ENCODE measurements around the gene ARHGAP15. TPM values are rescaled to one million over a fixed set of nuclear protein-coding genes. Genes with fewer than 3 reads are reported as not detected.

The ARHGAP15 gene
- total RNA-seq, 1 experiment from 2014 or later = 0.41 TPM

GRCh38 chr2:143702931-143703330, 573.7 kb downstream of the ARHGAP15 start:
- in situ Hi-C loops (cut with HindIII; ENCODE audit: low pct_unique_long_range_greater_than_20kb, low sequenced_read_pairs) (no loop called here), intact Hi-C loops (cut with micrococcal nuclease; ENCODE audit: unreplicated experiment) (no loop called here)
- H3K4me1 ChIP-seq (ENCODE audit: control insufficient read depth, insufficient read depth, low read length) = no peaks in the 10 kb centered on the region
- no peak overlapping the region for H3K27ac ChIP-seq (ENCODE audit: low read length)
- H3K36me3 ChIP-seq (ENCODE audit: control insufficient read depth, insufficient read depth, low read length) = no peaks in the 10 kb centered on the region
- TF ChIP-seq TCF7L2 (IDR thresholded peaks at IDR 0.05; ENCODE audit: low read depth, low read length) = no peak
- no peak for TF ChIP-seq SIN3A (IDR thresholded peaks at IDR 0.05; ENCODE audit: borderline replicate concordance, insufficient read depth, low read depth, low read length)
- no peak for TF ChIP-seq CTCF (IDR thresholded peaks at IDR 0.05)
- TF ChIP-seq POLR2AphosphoS5 (IDR thresholded peaks at IDR 0.05; ENCODE audit: low read depth, low read length) = no peak
- TF ChIP-seq REST (IDR thresholded peaks at IDR 0.05; ENCODE audit: insufficient read depth in 1 of 2, low read depth in 2 of 2, low read length in 1 of 2) = no peak
- H3K9me3 ChIP-seq (ENCODE audit: control insufficient read depth, insufficient read depth, low read depth, low read length) = no peaks in the 10 kb centered on the region
- CTCF ChIA-PET = no interaction called here
- H3K27me3 ChIP-seq (ENCODE audit: control insufficient read depth, insufficient read depth, low read length) = no peaks in the 10 kb centered on the region
- no TSS peak for BruUV-seq (replicated peaks)
- DNase-seq (ENCODE audit: low read depth, low spot score) (no peak), ATAC-seq (no peak)
- POLR2A ChIA-PET = no interaction called here
- no peak overlapping the region for H3K4me3 ChIP-seq (ENCODE audit: low read depth in 2 of 2, low read length in 2 of 2)

- Histone ChIP-seq H3K27ac (ENCODE audit: low read length) (no peak overlapping the region), H3K9me3 (ENCODE audit: control insufficient read depth, insufficient read depth, low read depth, low read length) (no peaks in the 10 kb centered on the region), H3K4me3 (ENCODE audit: low read depth in 2 of 2, low read length in 2 of 2) (no peak overlapping the region), H3K27me3 (ENCODE audit: control insufficient read depth, insufficient read depth, low read length) (no peaks in the 10 kb centered on the region), H3K4me1 (ENCODE audit: control insufficient read depth, insufficient read depth, low read length) (no peaks in the 10 kb centered on the region), H3K36me3 (ENCODE audit: control insufficient read depth, insufficient read depth, low read length) (no peaks in the 10 kb centered on the region)
- DNase-seq (ENCODE audit: low read depth, low spot score) (no peak), ATAC-seq (no peak)
- intact Hi-C loops (cut with micrococcal nuclease; ENCODE audit: unreplicated experiment) = no loop called here
- ChIA-PET POLR2A (interaction anchor here (0.6 kb wide), 1 partner anchor 14 kb away, joined by 3 read pairs; no protein-coding TSS in a partner anchor), CTCF (no interaction called here)
- no TSS peak for BruUV-seq (replicated peaks)
- no peak for TF ChIP-seq SIN3A (IDR thresholded peaks at IDR 0.05; ENCODE audit: borderline replicate concordance, insufficient read depth, low read depth, low read length)
- no peak for TF ChIP-seq REST (IDR thresholded peaks at IDR 0.05; ENCODE audit: insufficient read depth in 1 of 2, low read depth in 2 of 2, low read length in 1 of 2)
- TF ChIP-seq CTCF (IDR thresholded peaks at IDR 0.05) = no peak
- no peak for TF ChIP-seq POLR2AphosphoS5 (IDR thresholded peaks at IDR 0.05; ENCODE audit: low read depth, low read length)
- TF ChIP-seq TCF7L2 (IDR thresholded peaks at IDR 0.05; ENCODE audit: low read depth, low read length) = no peak
- in situ Hi-C loops (cut with HindIII; ENCODE audit: low pct_unique_long_range_greater_than_20kb, low sequenced_read_pairs) = no loop called here
These were observed 575.4 kb downstream of the ARHGAP15 start for GRCh38 chr2:143704451-143705106.
